Measurements from ENCODE around the gene GMDS.

DNA sequence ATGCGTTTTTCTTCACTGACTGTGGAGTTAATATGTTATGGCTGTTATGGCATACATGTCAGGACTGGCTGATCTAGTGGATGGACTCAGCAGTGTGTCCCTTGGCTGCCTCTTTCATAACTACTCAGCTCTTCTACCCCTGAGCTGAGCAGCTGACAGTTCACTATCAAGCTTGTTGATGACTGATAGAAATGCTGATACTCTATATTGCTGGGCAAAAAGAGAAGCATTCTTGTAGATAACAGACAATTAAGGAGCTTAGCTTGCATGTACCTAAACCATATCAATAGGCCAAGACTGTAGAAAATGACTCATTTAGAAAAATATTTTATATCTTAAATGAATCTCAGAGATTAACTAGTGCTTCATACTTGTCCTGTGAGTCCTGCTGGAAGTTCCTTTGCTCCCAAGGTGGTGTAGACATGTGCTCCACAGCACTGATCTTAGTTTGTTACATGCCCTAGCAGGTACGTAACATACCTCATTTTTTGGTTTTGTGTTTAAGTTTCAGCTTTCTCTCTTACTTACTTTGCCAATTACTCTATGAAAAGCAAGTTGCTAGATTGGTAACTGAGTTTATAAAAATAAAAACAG, 236.9 kb downstream of the GMDS start:
- TF ChIP-seq EZH2 (IDR thresholded peaks at IDR 0.05; ENCODE audit: insufficient read depth, poor library complexity, severe bottlenecking), result no peak
- TF ChIP-seq EZH2phosphoT487 (IDR thresholded peaks at IDR 0.05; ENCODE audit: insufficient read depth, low read depth), result no peak
